BLaER1 (cell line): Measurements from ENCODE around the gene GRIA1.

ENCODE experiments used
- H3K27ac ChIP-seq: shearing (Covaris generic); formaldehyde crosslinking; 2 replicates; pipeline ENCODE4 v1.8.1; 2022
- H3K27me3 ChIP-seq: shearing (Covaris generic); formaldehyde crosslinking; 2 replicates; pipeline ENCODE4 v1.8.1; 2022
- H3K36me3 ChIP-seq: shearing (Covaris generic); formaldehyde crosslinking; 2 replicates; pipeline ENCODE4 v1.8.1; 2022
- H3K4me1 ChIP-seq: shearing (Covaris generic); formaldehyde crosslinking; 2 replicates; pipeline ENCODE4 v1.8.1; 2022
- H3K4me2 ChIP-seq: shearing (Covaris generic); formaldehyde crosslinking; 2 replicates; pipeline ENCODE4 v1.8.1; 2022
- H3K4me3 ChIP-seq: shearing (Covaris generic); formaldehyde crosslinking; 2 replicates; pipeline ENCODE4 v1.8.1; 2022
- H3K9ac ChIP-seq: shearing (Covaris generic); formaldehyde crosslinking; 2 replicates; pipeline ENCODE4 v1.8.1; 2022
- H3K9me3 ChIP-seq: shearing (Covaris generic); formaldehyde crosslinking; 2 replicates; pipeline ENCODE4 v1.8.1; 2022
- H4K20me1 ChIP-seq: shearing (Covaris generic); formaldehyde crosslinking; 2 replicates; pipeline ENCODE4 v1.8.1; 2022
- Cebpa-rat ChIP-seq: shearing (Covaris generic); IDR thresholded peaks from 2 replicates; pipeline ENCODE4 v1.8.1; 2022

The GRIA1 gene

GRCh38 chr5:153467546-153467945 is 22.9 kb upstream of the GRIA1 start:
- no peak overlapping the region for H3K4me3 ChIP-seq
- no peaks in the 10 kb centered on the region for H3K9me3 ChIP-seq
- TF ChIP-seq Cebpa-rat: no peak
- no peak overlapping the region for H3K9ac ChIP-seq
- no peaks in the 10 kb centered on the region for H3K36me3 ChIP-seq
- no peak overlapping the region for H3K27ac ChIP-seq
- H3K4me1 ChIP-seq: no peaks in the 10 kb centered on the region
- H3K27me3 ChIP-seq: no peaks in the 10 kb centered on the region
- H3K4me2 ChIP-seq: no peak overlapping the region
- no peaks in the 10 kb centered on the region for H4K20me1 ChIP-seq

GRCh38 chr5:153469423-153469822 is 21.0 kb upstream of the GRIA1 start:
- H3K27me3 ChIP-seq: no peaks in the 10 kb centered on the region
- no peak overlapping the region for H3K9ac ChIP-seq
- H3K4me2 ChIP-seq: no peak overlapping the region
- H3K27ac ChIP-seq: no peak overlapping the region
- H3K4me3 ChIP-seq: no peak overlapping the region
- H3K36me3 ChIP-seq: no peaks in the 10 kb centered on the region
- H3K4me1 ChIP-seq: no peaks in the 10 kb centered on the region
- no peaks in the 10 kb centered on the region for H3K9me3 ChIP-seq
- no peak for TF ChIP-seq Cebpa-rat
- no peaks in the 10 kb centered on the region for H4K20me1 ChIP-seq

- Histone ChIP-seq H3K4me3 (no peak overlapping the region), H3K9ac (no peak overlapping the region), H3K4me2 (no peak overlapping the region), H3K27me3 (no peaks in the 10 kb centered on the region), H3K27ac (no peak overlapping the region), H3K9me3 (no peaks in the 10 kb centered on the region), H3K36me3 (no peaks in the 10 kb centered on the region), H4K20me1 (no peaks in the 10 kb centered on the region), H3K4me1 (no peaks in the 10 kb centered on the region)
- no peak for TF ChIP-seq Cebpa-rat
Measured at GRCh38 chr5:153470736-153471135, 19.7 kb upstream of the GRIA1 start.

GRCh38 chr5:153476767-153477166 is 13.7 kb upstream of the GRIA1 start:
- H3K4me1 ChIP-seq: peaks cover 8% of the 10 kb centered on the region
- H3K9me3 ChIP-seq: no peaks in the 10 kb centered on the region
- no peaks in the 10 kb centered on the region for H3K36me3 ChIP-seq
- H3K27me3 ChIP-seq: no peaks in the 10 kb centered on the region
- H3K4me3 ChIP-seq: no peak overlapping the region
- H3K27ac ChIP-seq: no peak overlapping the region
- no peak overlapping the region for H3K9ac ChIP-seq
- H3K4me2 ChIP-seq: no peak overlapping the region
- TF ChIP-seq Cebpa-rat: no peak
- no peaks in the 10 kb centered on the region for H4K20me1 ChIP-seq

- no peak for TF ChIP-seq Cebpa-rat
Measured at GRCh38 chr5:153480401-153480800, 10.1 kb upstream of the GRIA1 start.

GRCh38 chr5:153483482-153483881 is 7.0 kb upstream of the GRIA1 start:
- H3K27me3 ChIP-seq: no peaks in the 10 kb centered on the region
- no peak overlapping the region for H3K9ac ChIP-seq
- H3K4me3 ChIP-seq: no peak overlapping the region
- H4K20me1 ChIP-seq: no peaks in the 10 kb centered on the region
- TF ChIP-seq Cebpa-rat: no peak
- no peak overlapping the region for H3K4me2 ChIP-seq
- H3K4me1 ChIP-seq: peaks cover 8% of the 10 kb centered on the region
- no peak overlapping the region for H3K27ac ChIP-seq
- no peaks in the 10 kb centered on the region for H3K9me3 ChIP-seq
- H3K36me3 ChIP-seq: no peaks in the 10 kb centered on the region

More at GRCh38 chr5:153480401-153480800, 10.1 kb upstream of the GRIA1 start:
- Histone ChIP-seq H3K9me3 (no peaks in the 10 kb centered on the region), H3K27ac (no peak overlapping the region), H3K36me3 (no peaks in the 10 kb centered on the region), H3K9ac (no peak overlapping the region), H4K20me1 (no peaks in the 10 kb centered on the region), H3K4me1 (peaks cover 8% of the 10 kb centered on the region), H3K27me3 (no peaks in the 10 kb centered on the region), H3K4me3 (no peak overlapping the region), H3K4me2 (peak overlapping the region; percentile 31; the same call in 1 of the 2 replicates)

- H3K4me3 ChIP-seq: no peak overlapping the region
- H3K27me3 ChIP-seq: peaks cover 5% of the 10 kb centered on the region; the same call in 1 of the 2 replicates
- no peak overlapping the region for H3K9ac ChIP-seq
- no peak overlapping the region for H3K27ac ChIP-seq
- no peaks in the 10 kb centered on the region for H4K20me1 ChIP-seq
- no peaks in the 10 kb centered on the region for H3K9me3 ChIP-seq
- no peak overlapping the region for H3K4me2 ChIP-seq
- H3K36me3 ChIP-seq: no peaks in the 10 kb centered on the region
- H3K4me1 ChIP-seq: peaks cover 1% of the 10 kb centered on the region
- TF ChIP-seq Cebpa-rat: no peak
Measured at GRCh38 chr5:153485641-153486040, 4.8 kb upstream of the GRIA1 start.

- Histone ChIP-seq H3K9ac (no peak overlapping the region), H3K27ac (no peak overlapping the region), H4K20me1 (no peaks in the 10 kb centered on the region), H3K36me3 (no peaks in the 10 kb centered on the region), H3K27me3 (peaks cover 12% of the 10 kb centered on the region; the same call in 1 of the 2 replicates), H3K4me2 (no peak overlapping the region), H3K4me1 (no peaks in the 10 kb centered on the region), H3K9me3 (no peaks in the 10 kb centered on the region), H3K4me3 (no peak overlapping the region)
- TF ChIP-seq Cebpa-rat: no peak
Measured at GRCh38 chr5:153486771-153487170, 3.7 kb upstream of the GRIA1 start.

- H3K27ac ChIP-seq: no peak overlapping the region
- no peaks in the 10 kb centered on the region for H4K20me1 ChIP-seq
- no peak overlapping the region for H3K4me3 ChIP-seq
- H3K9me3 ChIP-seq: no peaks in the 10 kb centered on the region
- H3K27me3 ChIP-seq: peaks cover 13% of the 10 kb centered on the region; the same call in 1 of the 2 replicates
- no peak overlapping the region for H3K9ac ChIP-seq
- H3K4me2 ChIP-seq: no peak overlapping the region
- H3K36me3 ChIP-seq: no peaks in the 10 kb centered on the region
- TF ChIP-seq Cebpa-rat: no peak
- H3K4me1 ChIP-seq: peaks cover 4% of the 10 kb centered on the region
Measured at GRCh38 chr5:153489611-153490010, 859 bp upstream of the GRIA1 start.

- no peak for TF ChIP-seq Cebpa-rat
- Histone ChIP-seq H3K4me2 (no peak overlapping the region), H3K27me3 (peaks cover 13% of the 10 kb centered on the region; the same call in 1 of the 2 replicates), H3K4me1 (peaks cover 12% of the 10 kb centered on the region), H3K9ac (no peak overlapping the region), H3K4me3 (no peak overlapping the region), H3K36me3 (no peaks in the 10 kb centered on the region), H3K9me3 (no peaks in the 10 kb centered on the region), H4K20me1 (no peaks in the 10 kb centered on the region), H3K27ac (no peak overlapping the region)
Measured at GRCh38 chr5:153491038-153491744, 721 bp downstream of the GRIA1 start.
